Measurements from ENCODE around the gene ANO1.

ANO1 gene

DNA sequence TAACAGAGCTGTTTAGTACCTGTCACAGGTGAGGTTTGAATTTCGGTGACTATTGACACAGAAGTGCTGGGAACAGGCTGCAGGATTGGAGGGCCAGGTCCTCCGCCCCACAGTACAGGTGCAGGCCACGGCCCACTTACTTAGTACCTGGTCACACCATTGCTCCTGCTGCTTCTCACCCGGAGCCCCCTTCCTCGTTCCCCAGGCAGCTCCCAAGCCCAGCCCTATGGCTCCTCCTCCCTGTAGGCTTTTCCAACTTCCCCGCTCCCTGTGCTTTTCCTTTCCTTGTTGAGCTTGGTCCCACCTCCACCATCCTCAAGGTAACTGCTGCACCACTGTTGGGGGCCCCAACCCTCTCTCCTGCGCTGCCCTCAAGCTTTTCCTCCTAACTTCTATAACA, 27.9 kb upstream of the ANO1 start:
- TF ChIP-seq, protein P1, sequence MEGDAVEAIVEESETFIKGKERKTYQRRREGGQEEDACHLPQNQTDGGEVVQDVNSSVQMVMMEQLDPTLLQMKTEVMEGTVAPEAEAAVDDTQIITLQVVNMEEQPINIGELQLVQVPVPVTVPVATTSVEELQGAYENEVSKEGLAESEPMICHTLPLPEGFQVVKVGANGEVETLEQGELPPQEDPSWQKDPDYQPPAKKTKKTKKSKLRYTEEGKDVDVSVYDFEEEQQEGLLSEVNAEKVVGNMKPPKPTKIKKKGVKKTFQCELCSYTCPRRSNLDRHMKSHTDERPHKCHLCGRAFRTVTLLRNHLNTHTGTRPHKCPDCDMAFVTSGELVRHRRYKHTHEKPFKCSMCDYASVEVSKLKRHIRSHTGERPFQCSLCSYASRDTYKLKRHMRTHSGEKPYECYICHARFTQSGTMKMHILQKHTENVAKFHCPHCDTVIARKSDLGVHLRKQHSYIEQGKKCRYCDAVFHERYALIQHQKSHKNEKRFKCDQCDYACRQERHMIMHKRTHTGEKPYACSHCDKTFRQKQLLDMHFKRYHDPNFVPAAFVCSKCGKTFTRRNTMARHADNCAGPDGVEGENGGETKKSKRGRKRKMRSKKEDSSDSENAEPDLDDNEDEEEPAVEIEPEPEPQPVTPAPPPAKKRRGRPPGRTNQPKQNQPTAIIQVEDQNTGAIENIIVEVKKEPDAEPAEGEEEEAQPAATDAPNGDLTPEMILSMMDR (IDR thresholded peaks at IDR 0.05; ENCODE audit: control insufficient read depth, insufficient read depth, low read depth, low read length, missing control alignments): no peak
- H3K4me3 ChIP-seq (ENCODE audit: control insufficient read depth, low read depth, low read length): no peak overlapping the region
- no peak for DNase-seq (ENCODE audit: low read depth)

DNA sequence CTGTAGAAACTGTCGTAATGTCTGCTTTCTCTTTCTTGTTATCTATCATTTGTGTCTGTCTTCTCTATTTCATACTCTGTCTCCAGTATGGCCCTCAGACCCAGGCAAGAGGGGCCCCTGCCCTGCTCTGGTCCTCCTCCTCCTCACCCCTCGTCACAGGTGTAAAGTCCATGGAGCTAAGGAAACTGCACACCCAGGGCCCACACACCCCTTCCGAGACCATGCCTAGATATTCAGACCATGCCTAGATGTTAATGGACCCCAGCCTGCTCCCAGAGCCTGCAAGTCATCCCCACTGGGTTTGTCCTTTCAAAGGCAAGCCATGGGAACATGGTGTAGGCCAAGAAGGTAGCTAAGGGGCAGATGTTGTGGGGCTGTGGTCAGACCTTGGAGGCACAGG, 24.1 kb upstream of the ANO1 start:
- no peak overlapping the region for H3K4me3 ChIP-seq (ENCODE audit: control insufficient read depth, low read depth, low read length)
- no peak for DNase-seq (ENCODE audit: low read depth)
- TF ChIP-seq, protein P1 (IDR thresholded peaks at IDR 0.05; ENCODE audit: control insufficient read depth, insufficient read depth, low read depth, low read length, missing control alignments): no peak

DNA sequence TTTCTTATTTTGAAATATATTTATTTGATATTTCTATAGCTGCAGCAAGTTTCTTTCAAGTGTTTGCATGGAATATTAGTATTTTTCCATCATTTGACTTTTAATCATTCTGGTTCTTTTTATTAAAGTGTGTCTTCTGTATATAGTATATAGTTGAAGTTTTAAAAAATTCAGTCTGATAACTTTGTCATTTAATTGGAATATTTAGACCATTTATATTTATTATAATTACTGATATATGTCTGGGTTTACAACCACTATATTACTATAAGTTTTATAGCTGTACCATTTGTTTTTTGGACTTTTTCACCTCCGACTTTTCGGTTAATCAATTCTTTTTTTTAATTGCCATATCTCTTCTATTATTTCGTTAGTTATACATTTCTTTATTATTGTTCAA, 22.7 kb upstream of the ANO1 start:
- DNase-seq (ENCODE audit: low read depth): no peak
- no peak overlapping the region for H3K4me3 ChIP-seq (ENCODE audit: control insufficient read depth, low read depth, low read length)
- TF ChIP-seq, protein P1 (IDR thresholded peaks at IDR 0.05; ENCODE audit: control insufficient read depth, insufficient read depth, low read depth, low read length, missing control alignments): no peak

DNA sequence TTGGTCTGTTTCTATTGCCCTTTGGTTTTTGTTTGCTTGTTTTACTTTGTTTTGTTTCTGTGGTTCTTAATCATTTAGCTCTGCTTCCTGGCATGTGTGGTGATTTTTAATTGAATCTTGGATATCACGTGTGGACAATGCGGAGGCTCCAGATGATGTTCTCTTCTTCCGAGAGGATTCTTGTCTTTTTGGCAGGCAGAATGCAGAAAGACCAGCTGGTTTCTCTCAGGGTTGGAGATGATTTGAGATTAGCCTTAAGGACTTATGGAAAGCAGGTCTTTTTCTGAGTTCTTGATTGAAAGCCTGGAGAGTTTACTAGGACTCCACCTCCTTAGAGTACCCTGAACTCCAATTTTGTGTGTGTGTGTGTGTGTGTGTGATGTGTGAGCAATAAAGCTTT, 21.0 kb upstream of the ANO1 start:
- no peak for DNase-seq (ENCODE audit: low read depth)
- H3K4me3 ChIP-seq (ENCODE audit: control insufficient read depth, low read depth, low read length): no peak overlapping the region
- TF ChIP-seq, protein P1 (IDR thresholded peaks at IDR 0.05; ENCODE audit: control insufficient read depth, insufficient read depth, low read depth, low read length, missing control alignments): no peak

DNA sequence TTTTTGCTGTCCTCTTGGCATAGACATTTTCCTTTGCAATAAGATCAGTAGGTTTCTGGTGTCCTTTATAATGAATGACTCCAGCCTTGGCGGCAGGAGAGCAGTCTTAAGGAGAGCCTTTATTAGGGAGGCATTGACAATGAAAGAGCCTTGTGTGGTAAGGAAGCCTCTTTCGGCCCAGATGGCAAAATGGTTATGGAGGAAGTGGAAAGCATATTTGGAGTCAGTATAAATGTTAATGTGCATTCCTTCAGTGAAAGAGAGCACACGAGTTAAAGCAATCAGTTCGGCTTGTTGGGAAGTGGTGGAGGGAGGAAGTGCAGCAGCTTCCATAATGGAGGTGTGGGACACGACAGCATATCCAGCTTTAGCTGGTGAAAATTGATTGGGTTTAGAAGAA, 18.1 kb upstream of the ANO1 start:
- no peak for DNase-seq (ENCODE audit: low read depth)
- TF ChIP-seq, protein P1 (IDR thresholded peaks at IDR 0.05; ENCODE audit: control insufficient read depth, insufficient read depth, low read depth, low read length, missing control alignments): no peak
- no peak overlapping the region for H3K4me3 ChIP-seq (ENCODE audit: control insufficient read depth, low read depth, low read length)

DNA sequence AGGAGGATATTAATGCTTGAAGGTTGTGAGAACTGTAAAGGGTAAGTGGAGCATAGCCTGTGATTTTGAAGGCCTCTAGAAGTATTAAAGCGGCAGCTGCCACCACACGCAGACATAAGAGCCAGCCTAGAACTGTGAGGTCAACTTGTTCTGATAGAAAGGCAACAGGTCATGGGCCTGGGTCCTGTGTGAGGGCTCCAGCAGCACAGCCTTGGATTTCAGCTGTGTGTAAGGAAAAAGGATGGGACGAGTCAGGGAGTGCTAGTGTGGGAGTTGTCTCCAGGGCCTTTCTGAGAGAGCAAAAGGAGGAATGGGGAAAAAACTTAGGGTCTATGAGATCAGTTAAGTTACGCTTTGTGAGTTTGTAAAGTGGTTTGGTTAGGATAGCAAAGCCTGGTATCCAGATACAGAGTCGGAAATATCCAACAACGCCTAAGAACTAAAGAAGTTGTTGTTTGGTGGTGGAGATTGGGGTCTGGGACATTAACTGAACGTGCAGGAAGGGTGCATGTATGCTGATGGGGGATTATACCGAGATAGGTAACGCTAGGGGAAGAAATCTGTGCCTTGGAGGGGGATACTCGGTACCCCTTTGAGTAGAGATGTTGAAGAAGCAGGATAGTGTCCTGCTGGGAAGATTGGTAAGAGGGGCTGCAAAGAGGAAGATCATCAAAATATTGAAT, 17.4 kb upstream of the ANO1 start:
- no peak for DNase-seq (ENCODE audit: low read depth)
- TF ChIP-seq, protein P1 (IDR thresholded peaks at IDR 0.05; ENCODE audit: control insufficient read depth, insufficient read depth, low read depth, low read length, missing control alignments): no peak
- no peak overlapping the region for H3K4me3 ChIP-seq (ENCODE audit: control insufficient read depth, low read depth, low read length)
